UCSD-AML1 (cell line): ENCODE results near the gene SPDYC.

Source experiments
- DNase-seq: peaks from one replicate; lab custom pipeline; 2025; ENCODE audit not compliant: unreplicated experiment; lab: John Stamatoyannopoulos, UW

SPDYC gene

GRCh38 chr11:65170058-65170534 lies at the start of gene SPDYC:
TSS of gene SPDYC (plus strand) at chr11:65170233. CDS start at chr11:65171358, 1,125 bp downstream.
- no peak for DNase-seq

GRCh38 chr11:65120831-65121230 lies 49.2 kb upstream of the SPDYC start:
- DNase-seq = no peak

GRCh38 chr11:65121447-65121864 lies 48.6 kb upstream of the SPDYC start:
- peak; percentile 33 for DNase-seq

- peak; percentile 98 for DNase-seq
These were observed 48.0 kb upstream of the SPDYC start, which contains the start of the genes FAU and MRPL49 for GRCh38 chr11:65121865-65122696. TSS of gene FAU (minus strand) at chr11:65122134. CDS start at chr11:65121813, 321 bp downstream. TSS of gene MRPL49 (plus strand) at chr11:65122321. CDS start at chr11:65122347, 26 bp downstream.

- DNase-seq = no peak
These were observed 45.4 kb upstream of the SPDYC start for GRCh38 chr11:65124480-65125196.

- no peak for DNase-seq
These were observed 44.6 kb upstream of the SPDYC start for GRCh38 chr11:65125197-65126056.

GRCh38 chr11:65126624-65127274 lies 43.3 kb upstream of the SPDYC start:
- DNase-seq = no peak

GRCh38 chr11:65127473-65128181 lies 42.4 kb upstream of the SPDYC start:
- DNase-seq = no peak

GRCh38 chr11:65128182-65129145 lies 41.6 kb upstream of the SPDYC start:
- no peak for DNase-seq

GRCh38 chr11:65129649-65130441 lies 40.2 kb upstream of the SPDYC start:
- DNase-seq = no peak

GRCh38 chr11:65130631-65131416 lies 39.2 kb upstream of the SPDYC start:
- DNase-seq = no peak

GRCh38 chr11:65131417-65131776 lies 38.6 kb upstream of the SPDYC start:
- DNase-seq = no peak

GRCh38 chr11:65131895-65132237 lies 38.2 kb upstream of the SPDYC start:
- no peak for DNase-seq

- no peak for DNase-seq
These were observed 37.6 kb upstream of the SPDYC start for GRCh38 chr11:65132238-65132987.

- no peak for DNase-seq
These were observed 36.9 kb upstream of the SPDYC start for GRCh38 chr11:65132988-65133700.

- DNase-seq = no peak
These were observed 36.3 kb upstream of the SPDYC start for GRCh38 chr11:65133724-65134123.
